K562 (cell line): ENCODE results near the gene NRXN3. TPM values are rescaled to one million over a fixed set of nuclear protein-coding genes. Genes with fewer than 3 reads are reported as not detected.

Experiments used
- ATAC-seq: fragments of 200-7000 bp; cut with Tn5 transposase; 3 replicates; pipeline ENCODE4 v1.9.1; 2020; ENCODE audit warnings: moderate library complexity
- BruUV-seq: library from RNA; stranded (reverse); fragments of 400-500 nt; replicated peaks from 2 replicates; lab custom pipeline; 2021; lab: Mats Ljungman, UMichigan
- CTCF ChIA-PET: fragments of 300-600 bp; formaldehyde crosslinking; extraction: SDS; loops from one replicate; lab custom pipeline; 2021; ENCODE audit warnings: low intra/inter-chr PET ratio; lab: Yijun Ruan, JAX
- POLR2A ChIA-PET: fragments of 300-600, 350-650 bp; sonication (Branson Sonifier 250); formaldehyde crosslinking; extraction: SDS; loops from one replicate; lab custom pipeline; 2021; ENCODE audit warnings: antibody characterized with exemption, inconsistent platforms; lab: Yijun Ruan, JAX
- DNase-seq, 4 experiments: peaks; one replicate each; pipeline versions ENCODE4 v3.0.0 to v3.0.0-alpha.2; 2011 to 2018; ENCODE audit warnings: low spot score in 3 of 4, mixed read lengths in 3 of 4; ENCODE audit errors: extremely low read depth in 1 of 4
- FAIRE-seq: peaks from 2 replicates; lab custom pipeline; 2011; peaks lifted over from hg19 to GRCh38; lab: Jason Lieb, UNC
- H2AFZ ChIP-seq: 2 replicates; pipeline ENCODE4 v1.6.0; 2011; ENCODE audit warnings: low read depth, low read length, control low read depth, inconsistent platforms
- H3K27ac ChIP-seq: fragments of 200-600 bp; 3 replicates; pipeline ENCODE4 v1.8.0; 2011; ENCODE audit warnings: low read depth, mild to moderate bottlenecking, control low read depth, inconsistent platforms, low read length, moderate library complexity, mixed read lengths; ENCODE audit errors: extremely low read depth
- H3K27me3 ChIP-seq, 2 experiments: fragments of 300-600 bp in 1 of 2; 2 replicates in 1 of 2; 3 replicates in 1 of 2; pipeline versions ENCODE4 v1.6.0 to v1.8.0; 2011; ENCODE audit warnings: inconsistent platforms in 2 of 2, low read length in 2 of 2, mild to moderate bottlenecking in 1 of 2, mixed read lengths in 1 of 2, moderate library complexity in 1 of 2; ENCODE audit not compliant: control insufficient read depth in 2 of 2, insufficient read depth in 2 of 2
- H3K36me3 ChIP-seq: fragments of 300-600 bp; 3 replicates; pipeline ENCODE4 v1.8.0; 2011; ENCODE audit warnings: mild to moderate bottlenecking, low read length, inconsistent platforms; ENCODE audit not compliant: control insufficient read depth, insufficient read depth
- H3K4me1 ChIP-seq, 2 experiments: fragments of 200-600 bp in 1 of 2; replicated peaks in 1 of 2; 2 replicates in 1 of 2; 3 replicates in 1 of 2; pipeline versions ENCODE4 v1.5.1 to v1.8.0; 2011; ENCODE audit warnings: inconsistent platforms in 2 of 2, low read length in 2 of 2, mild to moderate bottlenecking in 1 of 2, mixed read lengths in 1 of 2, moderate library complexity in 1 of 2; ENCODE audit not compliant: control insufficient read depth in 2 of 2, insufficient read depth in 2 of 2
- H3K4me2 ChIP-seq: 2 replicates; pipeline ENCODE4 v1.6.1; 2011; ENCODE audit warnings: low read length, control low read depth, inconsistent platforms, mixed read lengths; ENCODE audit not compliant: insufficient read depth
- H3K4me3 ChIP-seq: fragments of 200-600 bp; sonication (generic), shearing (Covaris generic); 2 replicates; pipeline ENCODE4 v1.5.1; 2016; ENCODE audit warnings: control low read depth, inconsistent platforms
- H3K79me2 ChIP-seq: fragments of 200-600 bp; 3 replicates; pipeline ENCODE4 v1.8.0; 2011; ENCODE audit warnings: low read length, inconsistent platforms; ENCODE audit not compliant: control insufficient read depth, insufficient read depth
- H3K9ac ChIP-seq, 2 experiments: 2 replicates each; pipeline versions ENCODE4 v1.6.0 to v1.6.1; 2011; ENCODE audit warnings: low read depth in 2 of 2, low read length in 2 of 2, control low read depth in 1 of 2, inconsistent platforms in 1 of 2, mild to moderate bottlenecking in 1 of 2, mixed read lengths in 1 of 2; ENCODE audit not compliant: insufficient read depth in 1 of 2
- H3K9me1 ChIP-seq: one replicate; pipeline ENCODE4 v1.6.0; 2011; ENCODE audit warnings: inconsistent platforms, mild to moderate bottlenecking, low read length, moderate library complexity; ENCODE audit not compliant: control insufficient read depth, insufficient read depth
- H3K9me3 ChIP-seq: replicated peaks from 2 replicates; pipeline ENCODE4 v1.5.1; 2011; ENCODE audit warnings: low read depth, low read length, inconsistent platforms; ENCODE audit not compliant: control insufficient read depth, insufficient read depth
- H4K20me1 ChIP-seq: replicated peaks from 2 replicates; pipeline ENCODE4 v1.6.1; 2011; ENCODE audit warnings: low read length, inconsistent platforms, mixed read lengths; ENCODE audit not compliant: control insufficient read depth, insufficient read depth
- CHD1 ChIP-seq: fragments of 200-600 bp; sonication (generic); IDR thresholded peaks from one replicate; pipeline ENCODE4 v1.6.1; 2012; ENCODE audit warnings: mild to moderate bottlenecking, moderate library complexity, low read length, inconsistent platforms
- CREB5 ChIP-seq: fragments of 250-450 bp; sonication (Bioruptor Pico); IDR thresholded peaks from 2 replicates; pipeline ENCODE4 v1.5.0; 2020; ENCODE audit warnings: mild to moderate bottlenecking
- FUS ChIP-seq: fragments of 200-400 bp; formaldehyde crosslinking; optimal IDR thresholded peaks from 2 replicates; pipeline ENCODE3; 2017; ENCODE audit warnings: low read depth, low read length
- PREB ChIP-seq: sonication (generic); formaldehyde crosslinking; IDR thresholded peaks from 2 replicates; pipeline ENCODE4 v1.8.1; 2023; ENCODE audit warnings: mild to moderate bottlenecking, missing genetic modification reagents
- PYGO2 ChIP-seq: fragments of 450-650 bp; IDR thresholded peaks from 2 replicates; pipeline ENCODE4 v1.6.1; 2016; ENCODE audit warnings: mild to moderate bottlenecking, missing genetic modification characterization, moderate library complexity, missing compliant biosample characterization
- ZNF778 ChIP-seq: fragments of 450-650 bp; formaldehyde crosslinking; IDR thresholded peaks from 2 replicates; pipeline ENCODE4 v1.4.0; 2020; ENCODE audit warnings: mild to moderate bottlenecking, moderate library complexity
- WGBS: fragments of 100-300 bp; shearing (Covaris generic); methylation state at CpG from one replicate; pipeline ENCODE4 v1.1.6; 2016; ENCODE audit warnings: low coverage, mixed read lengths; ENCODE audit not compliant: insufficient coverage; ENCODE audit errors: missing lambda C conversion rate; 5-methylcytosine and 5-hydroxymethylcytosine counted together
- in situ Hi-C: fragments of 300-500 bp; cut with MboI; formaldehyde crosslinking; loops from 4 replicates; pipeline ENCODE4 v1.15.0; 2018; ENCODE audit warnings: inconsistent platforms, mixed read lengths
- intact Hi-C: fragments of 100-400 bp; cut with micrococcal nuclease; formaldehyde crosslinking; loops from 2 replicates; pipeline ENCODE4 v1.14.2; 2022
- polyA plus RNA-seq, 8 experiments: library from polyadenylated mRNA; depleted of rRNA in 4 of 8; stranded (reverse) in 5 of 8; unstranded in 3 of 8; fragments of >200 nt; fragmentation: Nextera tagmentation in 2 of 8; fragmentation: Illumina TruSeq in 1 of 8; extraction: Ambion mirVana in 2 of 8; extraction: Trizol in 1 of 8; gene quantifications; 2 replicates each; pipeline versions ENCODE4 v1.2.1 to v1.2.3, GENCODE V29; 2011 to 2014; ENCODE audit warnings: inconsistent platforms in 1 of 8, missing spikeins in 1 of 8
- total RNA-seq, 7 experiments: library from RNA; depleted of rRNA in 6 of 7; stranded (reverse); fragments of >200 nt in 6 of 7; fragmentation: Illumina TruSeq in 2 of 7; extraction: Trizol in 2 of 7; gene quantifications; 2 replicates each; pipeline versions ENCODE4 v1.2.1 to v1.2.3, GENCODE V29; 2011 to 2021; ENCODE audit warnings: low replicate concordance in 1 of 7

NRXN3 gene
- total and polyA plus RNA-seq, 9 of the 15 experiments (the other 6 are each of a cell fraction or from before 2014, with no cell fraction given) = 0.09 TPM; not detected in 8

- Histone ChIP-seq H3K79me2 (no peaks in the 10 kb centered on the region), H4K20me1 (no peaks in the 10 kb centered on the region), H3K9me3 (no peaks in the 10 kb centered on the region), H3K4me1 (no peaks in the 10 kb centered on the region), H3K4me2 (no peak overlapping the region), H3K9me1 (no peaks in the 10 kb centered on the region), H3K4me3 (no peak overlapping the region), H3K27me3 (no peaks in the 10 kb centered on the region), H2AFZ (no peak overlapping the region), H3K36me3 (no peaks in the 10 kb centered on the region), H3K27ac (no peak overlapping the region), H3K9ac (no peak overlapping the region)
- intact Hi-C loops = no loop called here
- CTCF ChIA-PET = no interaction called here
- DNase-seq (no peak), FAIRE-seq (no peak), ATAC-seq (no peak)
- TF ChIP-seq FUS = no peak
- no peak for TF ChIP-seq CHD1
- TF ChIP-seq PYGO2 (tag) = no peak
- no peak for TF ChIP-seq CREB5
- TF ChIP-seq ZNF778 (CRISPR knock-in tag) = no peak
- TF ChIP-seq PREB (CRISPR knock-in tag) = no peak
- in situ Hi-C loops = no loop called here
- no TSS peak for BruUV-seq
- WGBS = 0% methylated on average over 5 of the region's 5 CpGs
- POLR2A ChIA-PET = no interaction called here
Measured at GRCh38 chr14:78709795-78710557, 539.8 kb downstream of the NRXN3 start.
